ENCODE data around the gene STIMATE.

DNA sequence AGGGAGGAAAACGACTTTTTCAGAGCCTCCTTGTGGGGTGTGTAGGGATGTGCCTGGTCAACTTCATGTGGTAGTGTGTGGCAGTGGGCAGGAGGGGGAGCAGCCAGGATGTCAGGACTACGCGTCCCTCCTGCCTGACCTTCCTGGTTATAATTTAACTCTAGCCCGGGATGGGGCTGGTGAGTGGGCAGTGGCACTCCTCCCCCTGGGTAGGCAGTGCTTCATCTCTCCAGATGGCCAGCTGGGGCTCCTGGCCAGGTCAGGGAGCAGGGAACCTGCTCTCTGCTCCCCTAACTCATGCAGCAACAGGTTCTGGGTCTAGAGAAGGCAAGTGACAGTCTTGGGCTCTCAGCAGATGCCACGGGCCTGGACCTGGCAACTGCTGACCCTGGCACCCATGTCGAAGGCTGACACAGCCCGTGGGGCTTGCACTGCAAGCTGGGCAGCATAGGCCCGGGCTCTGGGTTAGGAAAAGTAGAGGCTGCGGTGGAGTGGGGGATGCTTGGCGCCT lies 69.4 kb downstream of the STIMATE start:
- TF ChIP-seq, protein P1, sequence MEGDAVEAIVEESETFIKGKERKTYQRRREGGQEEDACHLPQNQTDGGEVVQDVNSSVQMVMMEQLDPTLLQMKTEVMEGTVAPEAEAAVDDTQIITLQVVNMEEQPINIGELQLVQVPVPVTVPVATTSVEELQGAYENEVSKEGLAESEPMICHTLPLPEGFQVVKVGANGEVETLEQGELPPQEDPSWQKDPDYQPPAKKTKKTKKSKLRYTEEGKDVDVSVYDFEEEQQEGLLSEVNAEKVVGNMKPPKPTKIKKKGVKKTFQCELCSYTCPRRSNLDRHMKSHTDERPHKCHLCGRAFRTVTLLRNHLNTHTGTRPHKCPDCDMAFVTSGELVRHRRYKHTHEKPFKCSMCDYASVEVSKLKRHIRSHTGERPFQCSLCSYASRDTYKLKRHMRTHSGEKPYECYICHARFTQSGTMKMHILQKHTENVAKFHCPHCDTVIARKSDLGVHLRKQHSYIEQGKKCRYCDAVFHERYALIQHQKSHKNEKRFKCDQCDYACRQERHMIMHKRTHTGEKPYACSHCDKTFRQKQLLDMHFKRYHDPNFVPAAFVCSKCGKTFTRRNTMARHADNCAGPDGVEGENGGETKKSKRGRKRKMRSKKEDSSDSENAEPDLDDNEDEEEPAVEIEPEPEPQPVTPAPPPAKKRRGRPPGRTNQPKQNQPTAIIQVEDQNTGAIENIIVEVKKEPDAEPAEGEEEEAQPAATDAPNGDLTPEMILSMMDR (IDR thresholded peaks at IDR 0.05), result peak; percentile 22 to 45 (median 40)
- TF ChIP-seq POLR2A (IDR thresholded peaks at IDR 0.05), result peak; percentile 84
